GM21723 (cell line): ENCODE measurements around the gene ATM.

Experiments
- ATAC-seq: cut with Tn5 transposase; IDR thresholded peaks from one replicate; pipeline ENCODE4 v1.9.1; 2021; ENCODE audit warnings: mild to moderate bottlenecking, moderate library complexity; ENCODE audit not compliant: unreplicated experiment

The ATM gene, protein sequence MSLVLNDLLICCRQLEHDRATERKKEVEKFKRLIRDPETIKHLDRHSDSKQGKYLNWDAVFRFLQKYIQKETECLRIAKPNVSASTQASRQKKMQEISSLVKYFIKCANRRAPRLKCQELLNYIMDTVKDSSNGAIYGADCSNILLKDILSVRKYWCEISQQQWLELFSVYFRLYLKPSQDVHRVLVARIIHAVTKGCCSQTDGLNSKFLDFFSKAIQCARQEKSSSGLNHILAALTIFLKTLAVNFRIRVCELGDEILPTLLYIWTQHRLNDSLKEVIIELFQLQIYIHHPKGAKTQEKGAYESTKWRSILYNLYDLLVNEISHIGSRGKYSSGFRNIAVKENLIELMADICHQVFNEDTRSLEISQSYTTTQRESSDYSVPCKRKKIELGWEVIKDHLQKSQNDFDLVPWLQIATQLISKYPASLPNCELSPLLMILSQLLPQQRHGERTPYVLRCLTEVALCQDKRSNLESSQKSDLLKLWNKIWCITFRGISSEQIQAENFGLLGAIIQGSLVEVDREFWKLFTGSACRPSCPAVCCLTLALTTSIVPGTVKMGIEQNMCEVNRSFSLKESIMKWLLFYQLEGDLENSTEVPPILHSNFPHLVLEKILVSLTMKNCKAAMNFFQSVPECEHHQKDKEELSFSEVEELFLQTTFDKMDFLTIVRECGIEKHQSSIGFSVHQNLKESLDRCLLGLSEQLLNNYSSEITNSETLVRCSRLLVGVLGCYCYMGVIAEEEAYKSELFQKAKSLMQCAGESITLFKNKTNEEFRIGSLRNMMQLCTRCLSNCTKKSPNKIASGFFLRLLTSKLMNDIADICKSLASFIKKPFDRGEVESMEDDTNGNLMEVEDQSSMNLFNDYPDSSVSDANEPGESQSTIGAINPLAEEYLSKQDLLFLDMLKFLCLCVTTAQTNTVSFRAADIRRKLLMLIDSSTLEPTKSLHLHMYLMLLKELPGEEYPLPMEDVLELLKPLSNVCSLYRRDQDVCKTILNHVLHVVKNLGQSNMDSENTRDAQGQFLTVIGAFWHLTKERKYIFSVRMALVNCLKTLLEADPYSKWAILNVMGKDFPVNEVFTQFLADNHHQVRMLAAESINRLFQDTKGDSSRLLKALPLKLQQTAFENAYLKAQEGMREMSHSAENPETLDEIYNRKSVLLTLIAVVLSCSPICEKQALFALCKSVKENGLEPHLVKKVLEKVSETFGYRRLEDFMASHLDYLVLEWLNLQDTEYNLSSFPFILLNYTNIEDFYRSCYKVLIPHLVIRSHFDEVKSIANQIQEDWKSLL (N-terminal part only)

DNA sequence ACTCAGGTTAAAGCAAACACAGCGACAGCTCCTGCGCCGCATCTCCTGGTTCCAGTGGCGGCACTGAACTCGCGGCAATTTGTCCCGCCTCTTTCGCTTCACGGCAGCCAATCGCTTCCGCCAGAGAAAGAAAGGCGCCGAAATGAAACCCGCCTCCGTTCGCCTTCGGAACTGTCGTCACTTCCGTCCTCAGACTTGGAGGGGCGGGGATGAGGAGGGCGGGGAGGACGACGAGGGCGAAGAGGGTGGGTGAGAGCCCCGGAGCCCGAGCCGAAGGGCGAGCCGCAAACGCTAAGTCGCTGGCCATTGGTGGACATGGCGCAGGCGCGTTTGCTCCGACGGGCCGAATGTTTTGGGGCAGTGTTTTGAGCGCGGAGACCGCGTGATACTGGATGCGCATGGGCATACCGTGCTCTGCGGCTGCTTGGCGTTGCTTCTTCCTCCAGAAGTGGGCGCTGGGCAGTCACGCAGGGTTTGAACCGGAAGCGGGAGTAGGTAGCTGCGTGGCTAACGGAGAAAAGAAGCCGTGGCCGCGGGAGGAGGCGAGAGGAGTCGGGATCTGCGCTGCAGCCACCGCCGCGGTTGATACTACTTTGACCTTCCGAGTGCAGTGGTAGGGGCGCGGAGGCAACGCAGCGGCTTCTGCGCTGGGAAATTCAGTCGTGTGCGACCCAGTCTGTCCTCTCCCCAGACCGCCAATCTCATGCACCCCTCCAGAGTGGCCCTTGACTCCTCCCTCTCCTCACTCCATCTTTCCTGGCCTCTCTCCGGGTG, at the start of gene ATM, which contains the start of gene NPAT:
Gene ATM, plus strand, starts transcription at position 494 of the 774 bp plus-strand sequence. CDS start 4,558 bp downstream, outside the sequence.
Gene NPAT, minus strand, starts transcription at position 65 of the 774 bp plus-strand sequence. CDS start 102 bp downstream, outside the sequence.
- peak; percentile 79 for ATAC-seq

DNA sequence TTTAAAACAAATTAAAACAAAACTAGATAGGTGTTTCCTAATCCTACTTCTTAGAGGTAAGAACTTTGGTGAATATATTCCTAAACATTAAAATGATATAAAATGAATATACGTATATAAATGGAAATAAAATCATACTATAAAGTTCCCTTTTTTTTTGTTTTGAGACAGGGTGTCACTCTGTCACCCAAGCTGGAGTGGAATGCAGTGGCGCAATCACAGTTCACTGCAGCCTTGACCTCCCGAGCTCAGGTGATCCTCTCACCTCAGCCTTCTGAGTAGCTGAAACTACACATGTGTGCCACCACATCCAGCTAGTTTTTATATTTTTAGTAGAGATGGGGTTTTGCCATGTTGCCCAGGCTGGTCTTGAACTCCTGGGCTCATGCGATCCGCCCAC, 45.3 kb upstream of the ATM start:
- ATAC-seq, result no peak

DNA sequence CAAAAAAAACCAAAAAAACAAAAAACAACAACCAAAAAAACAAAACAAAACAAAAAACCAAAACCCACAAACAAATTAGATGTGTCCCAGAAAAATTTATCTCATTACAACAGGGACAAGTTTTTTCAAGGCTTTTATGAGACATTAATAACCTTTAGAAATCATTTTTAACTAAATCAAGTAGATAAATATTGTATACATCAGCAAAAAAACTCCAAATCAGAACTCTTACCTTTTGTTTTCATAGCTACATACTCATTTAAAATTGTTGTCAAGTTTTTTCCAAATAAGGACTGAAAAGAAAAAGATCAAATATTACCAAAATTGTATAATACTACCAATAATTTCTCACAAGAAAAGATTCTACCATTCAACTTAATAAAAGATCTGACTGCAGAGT, 29.1 kb upstream of the ATM start:
- ATAC-seq, result no peak

DNA sequence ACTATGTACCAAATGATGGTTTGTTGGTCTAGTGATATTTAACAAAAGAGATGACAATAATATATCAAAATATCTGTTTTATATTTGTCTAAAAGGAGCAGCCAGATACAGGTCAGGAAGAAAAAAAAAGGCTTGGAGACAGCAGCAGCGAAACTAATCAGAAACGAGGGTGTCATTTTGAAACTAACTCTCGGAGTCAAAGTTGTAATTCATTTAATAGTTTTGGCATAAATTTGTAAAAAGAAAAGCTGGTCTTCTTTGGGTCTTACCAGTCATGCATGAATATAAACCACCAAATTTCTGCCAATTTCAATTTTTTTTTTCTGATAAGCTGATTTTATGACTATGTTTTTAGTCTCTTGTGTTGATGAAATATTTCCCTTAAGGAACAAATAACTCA, 26.0 kb upstream of the ATM start:
- peak; percentile 33 for ATAC-seq

DNA sequence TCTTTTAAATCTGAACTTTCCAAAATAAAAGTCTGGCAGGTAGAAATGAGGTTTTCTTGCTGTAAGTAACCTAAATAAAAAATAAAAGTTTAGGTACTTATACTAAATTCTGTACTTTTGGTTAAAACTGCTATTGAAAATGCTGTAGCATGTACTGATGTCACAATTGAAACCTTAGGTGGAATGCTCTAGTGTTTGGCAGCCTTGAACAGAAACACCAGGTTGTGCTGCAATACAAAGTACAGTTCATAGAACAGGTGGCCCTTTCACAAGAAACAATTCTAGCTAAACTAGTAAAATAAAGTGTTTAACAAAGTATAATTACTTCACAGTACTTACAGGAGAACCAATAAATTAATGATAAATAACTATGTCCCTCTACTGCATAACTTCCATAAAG, 25.5 kb upstream of the ATM start:
- peak; percentile 46 for ATAC-seq

DNA sequence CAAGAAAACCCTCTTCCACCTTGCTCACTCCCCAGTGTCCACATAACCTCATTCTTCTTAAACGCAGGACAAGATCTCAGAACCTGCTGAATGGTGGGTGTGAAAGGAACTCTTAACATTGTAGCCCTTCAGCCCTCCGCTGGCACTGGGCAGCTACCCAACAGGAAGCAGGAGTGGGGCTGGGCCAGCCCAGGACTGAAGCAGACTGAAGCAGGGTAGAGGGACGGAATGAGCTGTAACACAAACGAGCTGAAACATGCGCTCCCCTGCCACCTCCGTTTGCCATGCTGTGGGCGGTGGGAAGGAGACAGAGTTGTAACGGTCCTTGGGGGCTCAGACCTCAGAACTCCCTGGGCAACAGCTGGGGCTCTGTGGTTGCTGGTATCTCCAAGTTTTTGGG, 24.0 kb upstream of the ATM start:
- no peak for ATAC-seq

DNA sequence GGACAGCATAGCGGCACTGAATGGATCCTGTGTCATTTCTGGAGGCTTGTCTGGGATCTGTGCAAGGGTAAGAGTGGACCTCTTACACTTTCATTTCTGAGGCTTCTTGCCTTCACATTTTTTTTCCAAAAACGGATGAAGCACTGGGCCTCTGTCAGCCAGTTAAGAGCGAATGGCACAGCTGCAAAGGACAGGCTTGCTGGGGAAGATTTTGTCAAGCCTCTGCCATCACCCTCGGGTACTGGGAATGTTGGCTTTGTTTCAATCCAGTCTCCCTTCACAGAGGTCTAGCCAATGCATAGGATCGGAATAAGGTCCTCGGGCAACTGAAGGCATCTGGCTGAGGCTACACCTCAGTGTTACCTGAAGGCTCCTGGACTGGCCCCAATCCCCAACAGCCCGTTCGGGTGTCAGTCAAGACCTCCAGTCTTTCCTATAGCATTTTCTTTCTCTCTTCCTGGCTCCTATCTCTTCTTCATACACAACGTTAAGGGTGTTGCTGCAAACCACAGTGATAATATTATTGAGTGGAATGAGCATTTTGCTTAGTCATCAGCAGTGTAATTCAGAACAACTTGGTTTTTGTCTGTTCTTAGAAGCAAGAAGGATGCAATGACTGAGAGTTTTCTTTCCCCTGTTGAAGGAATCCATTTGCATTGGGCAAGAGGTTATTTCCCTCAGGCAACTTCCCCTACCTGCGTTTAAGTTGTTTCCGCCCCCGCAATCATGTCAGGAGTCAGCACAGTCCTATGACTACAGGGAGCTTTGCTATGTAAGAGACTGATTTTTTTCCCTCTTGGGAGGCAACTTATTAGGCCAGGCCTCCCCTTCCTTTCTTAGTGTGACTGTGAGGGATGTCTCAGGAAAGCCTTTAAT, 23.2 kb upstream of the ATM start:
- peak; percentile 84 for ATAC-seq

DNA sequence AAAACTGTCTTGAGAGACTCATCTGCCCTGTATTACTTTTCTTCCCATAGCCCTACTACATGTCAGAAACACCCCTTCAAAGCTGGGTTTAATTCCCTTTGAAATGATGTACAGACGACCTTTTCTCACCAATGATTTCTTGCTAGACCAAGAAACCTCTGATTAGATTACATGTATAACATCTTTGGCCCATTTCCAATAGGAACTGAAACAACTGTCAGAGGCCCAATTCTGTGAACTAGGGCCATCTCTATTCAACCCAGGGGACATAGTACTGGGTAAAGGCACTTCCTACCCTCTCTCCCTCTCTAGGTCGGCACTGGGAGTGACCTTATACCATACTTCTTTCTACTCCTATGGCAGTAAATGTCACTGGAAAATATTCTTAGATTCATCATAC, 19.8 kb upstream of the ATM start:
- ATAC-seq, result no peak

DNA sequence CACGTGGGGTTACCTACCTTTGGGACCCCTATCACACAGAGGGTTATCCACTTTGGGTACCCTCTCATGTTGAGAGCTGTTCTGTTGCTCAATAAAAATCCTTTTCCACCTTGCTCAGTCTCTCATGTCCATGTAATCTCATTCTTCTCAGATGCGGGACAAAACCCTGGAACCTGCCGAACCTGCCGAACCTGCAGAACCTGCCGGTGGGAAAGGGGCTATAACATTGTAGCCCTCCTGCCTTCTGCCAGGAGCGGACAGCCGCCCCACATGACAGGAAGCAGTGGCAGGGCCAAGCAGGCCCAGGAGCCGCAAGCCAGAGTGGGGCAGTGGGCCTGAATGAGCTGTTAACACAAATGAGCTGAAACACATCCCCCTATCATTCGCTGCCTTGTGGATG, 18.5 kb upstream of the ATM start:
- ATAC-seq, result no peak

DNA sequence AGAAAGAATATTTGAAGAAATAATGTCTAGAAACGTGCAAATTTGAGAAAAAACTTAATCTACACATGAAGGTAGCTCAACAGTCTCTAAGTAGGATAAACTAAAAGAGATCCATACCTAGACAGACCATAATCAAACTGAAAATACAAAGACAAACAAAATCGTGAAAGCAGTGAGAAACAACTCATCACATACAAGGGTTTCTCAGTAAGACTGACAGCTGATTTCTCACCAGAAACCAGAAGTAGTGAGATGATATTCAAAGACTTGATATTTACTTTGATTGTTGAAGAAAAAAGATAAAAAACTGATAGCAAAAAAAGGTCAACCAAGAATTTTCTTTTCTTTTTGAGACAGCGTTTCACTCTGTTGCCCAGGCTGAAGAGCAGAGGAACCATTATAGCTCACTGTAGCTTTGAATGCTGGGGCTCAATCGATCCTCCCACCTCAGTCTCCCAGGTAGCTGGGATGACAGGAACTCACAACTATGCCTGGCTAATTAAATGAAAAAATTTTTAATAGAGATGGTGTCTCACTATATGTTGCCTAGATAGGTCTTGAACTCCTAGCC, 17.9 kb upstream of the ATM start:
- ATAC-seq, result no peak

DNA sequence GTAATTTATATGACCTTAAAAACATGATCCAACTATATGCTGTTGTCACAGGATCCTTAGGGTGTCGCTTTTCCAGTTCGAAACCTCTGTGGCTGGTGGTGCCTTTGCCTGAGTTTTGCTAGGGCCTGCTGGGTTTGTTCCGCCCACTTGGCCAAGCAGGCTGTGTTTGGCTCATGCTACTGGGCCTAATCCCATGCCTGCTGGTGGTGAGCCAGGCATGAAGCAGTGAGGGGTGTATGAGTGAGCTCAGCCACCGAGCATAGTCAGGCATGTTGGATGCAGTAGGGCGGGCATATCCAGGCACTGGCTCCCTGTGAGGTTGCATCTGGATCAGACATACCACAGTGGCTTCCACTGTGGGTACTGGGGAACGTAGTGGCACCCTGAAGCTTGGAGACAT, 16.7 kb upstream of the ATM start:
- ATAC-seq, result no peak

DNA sequence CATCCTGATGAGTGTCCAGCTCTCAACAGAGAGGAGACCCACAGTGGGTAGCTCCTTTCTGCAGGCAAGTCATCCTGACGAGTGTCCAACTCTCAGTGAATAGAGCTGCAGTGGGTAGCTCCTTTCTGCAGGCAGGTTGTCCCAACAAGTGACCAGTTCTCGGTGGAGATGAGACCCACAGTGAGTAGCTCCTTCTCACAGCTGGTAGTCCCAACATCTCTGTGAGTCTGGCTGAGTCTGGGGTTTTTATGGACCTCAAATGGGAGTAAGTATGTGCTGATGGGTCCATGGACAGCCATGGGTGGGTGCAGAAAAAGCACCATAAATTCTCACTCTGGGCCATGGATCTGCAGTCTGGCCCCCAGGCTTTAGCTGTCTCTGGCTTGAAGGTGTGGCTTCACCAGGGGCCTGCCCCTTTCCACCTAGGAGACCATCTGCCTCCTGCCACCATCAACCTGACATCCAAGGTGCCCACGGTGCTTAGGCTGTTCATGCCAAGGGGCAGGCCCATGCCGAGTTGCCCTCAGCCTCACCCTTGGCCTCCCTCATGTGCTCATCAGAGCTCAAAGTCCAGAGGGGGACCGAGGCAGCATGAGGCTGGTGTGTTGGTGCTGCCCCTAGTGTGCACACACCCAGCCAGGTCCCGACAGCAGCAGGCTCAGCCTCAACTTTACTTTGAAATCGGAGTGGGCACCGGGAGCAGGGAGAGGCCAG, 15.7 kb upstream of the ATM start:
- ATAC-seq, result no peak

DNA sequence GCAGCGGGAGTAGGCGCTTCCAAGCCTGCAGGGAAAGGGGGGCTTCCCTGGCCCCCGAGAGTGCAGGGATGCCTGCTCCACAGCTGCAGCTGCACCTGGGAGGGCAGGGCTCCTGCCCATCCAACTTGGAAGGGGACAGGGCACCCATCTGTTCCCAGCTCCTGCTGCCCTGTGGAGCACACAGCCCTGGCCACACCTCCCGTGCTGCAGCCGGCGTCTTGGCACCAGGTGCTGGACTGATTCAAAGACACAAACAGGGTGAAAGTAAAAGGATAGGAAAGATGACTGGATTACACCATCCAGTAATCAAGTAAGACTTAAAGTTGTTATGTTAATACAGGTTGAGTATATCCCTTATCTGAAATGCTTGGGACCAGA, 15.2 kb upstream of the ATM start:
- no peak for ATAC-seq

DNA sequence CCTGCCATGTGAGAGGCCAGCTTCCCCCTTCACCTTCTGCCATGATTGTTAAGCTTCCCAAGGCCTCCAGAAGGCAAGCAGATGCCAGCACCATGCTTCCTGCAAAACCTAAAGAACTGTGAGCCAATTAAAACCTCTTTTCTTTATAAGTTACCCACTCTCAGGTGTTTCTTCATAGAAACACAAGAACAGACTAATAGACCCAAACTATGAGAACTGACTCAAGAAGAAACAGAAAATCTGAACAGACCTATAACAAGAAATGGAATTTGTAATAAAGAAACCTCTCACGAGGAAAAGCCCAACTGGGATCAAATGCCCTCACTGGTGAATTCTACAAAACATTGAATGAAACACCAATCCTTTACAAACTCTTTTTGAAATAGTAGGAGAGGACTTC, 12.4 kb upstream of the ATM start:
- ATAC-seq, result no peak

DNA sequence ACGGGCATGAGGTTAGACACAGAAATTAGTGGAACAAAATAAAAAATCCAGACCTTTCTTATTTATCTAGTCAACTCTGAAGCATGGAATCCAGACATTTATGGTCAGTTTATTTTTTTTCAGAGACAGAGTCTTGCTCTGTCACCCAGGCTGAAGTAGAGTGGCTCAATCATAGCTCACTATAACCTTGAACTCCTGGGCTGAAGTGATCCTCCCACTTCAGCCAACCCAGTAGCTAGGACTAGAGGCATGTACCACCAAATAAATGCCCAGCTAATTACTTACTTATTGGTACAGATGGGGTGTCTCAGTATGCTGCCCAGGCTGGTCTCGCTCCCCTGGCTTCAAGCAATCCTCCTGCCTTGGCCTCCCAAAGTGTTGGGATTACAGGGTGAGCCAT, 9.1 kb upstream of the ATM start:
- ATAC-seq, result no peak

DNA sequence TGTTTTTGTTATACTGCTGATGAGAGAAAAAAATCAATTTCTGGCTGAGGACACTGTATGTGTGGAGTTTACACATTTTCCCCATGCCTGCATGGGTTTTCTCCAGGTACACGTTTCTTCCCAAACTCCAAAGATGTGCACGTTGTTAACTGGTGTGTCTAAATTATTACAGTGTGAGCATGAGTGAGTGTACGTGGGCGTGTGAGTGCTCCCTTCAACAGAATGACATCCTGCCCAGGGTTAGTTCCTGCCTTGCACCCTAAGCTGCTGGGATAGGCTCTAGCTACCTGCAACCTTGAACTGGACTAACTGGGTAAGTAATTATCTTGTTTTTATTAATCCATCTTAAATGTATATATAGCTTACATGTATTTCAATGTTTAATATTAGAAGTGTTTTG, 5.9 kb upstream of the ATM start:
- ATAC-seq, result no peak

DNA sequence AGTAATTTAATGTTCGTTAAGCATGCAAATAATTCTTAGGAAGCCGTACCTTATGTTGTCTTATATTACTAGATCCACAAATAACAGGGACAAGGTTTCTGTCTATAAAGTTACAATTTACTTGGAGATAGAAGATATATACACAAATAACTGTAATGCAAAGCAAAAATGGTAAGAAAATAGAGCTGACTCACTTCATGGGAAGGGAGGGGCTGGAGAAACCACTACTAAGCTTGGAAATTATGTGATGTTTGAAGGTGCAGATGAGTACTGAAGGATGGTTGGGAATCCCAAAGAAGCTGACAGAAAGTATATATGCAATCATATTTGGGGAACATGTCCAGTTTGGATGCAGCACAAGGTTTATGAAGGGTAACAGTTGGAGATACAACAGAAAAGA, 4.4 kb upstream of the ATM start:
- no peak for ATAC-seq
